Naive thymus-derived CD8-positive, alpha-beta T cell (primary cell): ENCODE data around the gene C2orf72. TPM values are rescaled to one million over a fixed set of nuclear protein-coding genes. Genes with fewer than 3 reads are reported as not detected.
"Not testable (repeated sequence)": the region's sequence is repeated elsewhere in the genome, so short reads cannot be mapped to it uniquely, and the experiment has no call there.

ENCODE experiments used
- ATAC-seq, 2 donors: fragments of 150-1000 bp; cut with Tn5 transposase in 1 of 2; sonication (Bioruptor Pico), chemical (Tn5 transposase) in 1 of 2; 1 replicate in 1 of 2; 2 replicates in 1 of 2; pipeline ENCODE4 v1.10.0; 2021; ENCODE audit warnings: mild to moderate bottlenecking in 2 of 2, moderate library complexity in 2 of 2
- POLR2A ChIA-PET: fragments of 350-600 bp; sonication (Branson Sonifier 250); formaldehyde crosslinking; loops from one replicate; lab custom pipeline; 2021; ENCODE audit warnings: antibody characterized with exemption; lab: Charles Lee
- DNase-seq, 10 donors: peaks; one replicate each; pipeline versions ENCODE4 v3.0.0 to v3.0.0-alpha.2; 2020 to 2022
- H3K27ac Mint-ChIP-seq, 10 donors: one replicate each; pipeline ENCODE4 v1.8.0; 2020 to 2022; ENCODE audit warnings: mild to moderate bottlenecking in 10 of 10, mixed read lengths in 10 of 10, moderate library complexity in 4 of 10, inconsistent platforms in 1 of 10
- H3K27me3 Mint-ChIP-seq, 5 donors: one replicate each; pipeline ENCODE4 v1.8.0; 2021 to 2022; ENCODE audit warnings: mixed read lengths in 5 of 5
- H3K36me3 Mint-ChIP-seq, 3 donors: one replicate each; pipeline ENCODE4 v1.8.0; 2020 to 2022; ENCODE audit warnings: mixed read lengths in 3 of 3, mild to moderate bottlenecking in 2 of 3, inconsistent platforms in 1 of 3
- H3K4me1 Mint-ChIP-seq, 4 donors: one replicate each; pipeline ENCODE4 v1.8.0; 2021 to 2022; ENCODE audit warnings: mixed read lengths in 4 of 4
- H3K4me3 Mint-ChIP-seq, 10 donors: one replicate each; pipeline ENCODE4 v1.8.0; 2020 to 2022; ENCODE audit warnings: mild to moderate bottlenecking in 10 of 10, mixed read lengths in 10 of 10, moderate library complexity in 6 of 10, inconsistent platforms in 1 of 10
- H3K9me3 Mint-ChIP-seq, 9 donors: one replicate each; pipeline ENCODE4 v1.8.0; 2020 to 2022; ENCODE audit warnings: mixed read lengths in 9 of 9, mild to moderate bottlenecking in 3 of 9, inconsistent platforms in 1 of 9, moderate library complexity in 1 of 9
- polyA plus RNA-seq, 3 donors: library from polyadenylated mRNA; unstranded; fragments of 300-500 nt; fragmentation: Illumina TruSeq; gene quantifications; one replicate each; pipeline ENCODE4 v1.2.3, GENCODE V29; 2021
- total RNA-seq, 8 experiments: library from RNA in 2 of 8; stranded (reverse) in 2 of 8; gene quantifications; one replicate each; pipeline ENCODE4 v1.2.3 and lab custom pipeline; 2021 to 2026

The C2orf72 gene
- total and polyA plus RNA-seq, 5 experiments from 2014 or later, result not detected

- Mint-ChIP-seq H3K4me1 (peaks cover 0 to 4% (median 1%) of the 10 kb centered on the region in 4 donors), H3K27me3 (peaks cover 5 to 21% (median 11%) of the 10 kb centered on the region in 5 donors), H3K9me3 (no peaks in the 10 kb centered on the region), H3K27ac (peak overlapping the region in 1 of 10 donors; percentile 34), H3K36me3 (peaks cover 0 to 6% (median 0%) of the 10 kb centered on the region in 3 donors), H3K4me3 (no peak overlapping the region)
- POLR2A ChIA-PET, result interaction anchor here (0.9 kb wide), 1 partner anchor 234 kb away, joined by 5 read pairs; no protein-coding TSS in a partner anchor
- no peak for ATAC-seq
- no peak for DNase-seq
Observed at GRCh38 chr2:231016566-231017230, 20.6 kb upstream of the C2orf72 start.

- peaks cover 0 to 4% (median under 1%) of the 10 kb centered on the region in 4 donors for H3K4me1 Mint-ChIP-seq
- no peak overlapping the region for H3K27ac Mint-ChIP-seq
- no peaks in the 10 kb centered on the region for H3K9me3 Mint-ChIP-seq
- DNase-seq (no peak), ATAC-seq (no peak)
- H3K4me3 Mint-ChIP-seq, result no peak overlapping the region
- peaks cover 0 to 6% (median 0%) of the 10 kb centered on the region in 3 donors for H3K36me3 Mint-ChIP-seq
- peaks cover 5 to 21% (median 11%) of the 10 kb centered on the region in 5 donors for H3K27me3 Mint-ChIP-seq
- POLR2A ChIA-PET, result interaction anchor here (0.9 kb wide), 1 partner anchor 235 kb away, joined by 5 read pairs; no protein-coding TSS in a partner anchor
Observed at GRCh38 chr2:231017231-231017598, 20.1 kb upstream of the C2orf72 start.

- H3K27ac Mint-ChIP-seq, result no peak overlapping the region
- POLR2A ChIA-PET, result no interaction called here
- H3K27me3 Mint-ChIP-seq, result peaks cover 3 to 22% (median 8%) of the 10 kb centered on the region in 5 donors
- H3K4me1 Mint-ChIP-seq, result peaks cover 0 to 4% (median under 1%) of the 10 kb centered on the region in 4 donors
- H3K9me3 Mint-ChIP-seq, result no peaks in the 10 kb centered on the region
- ATAC-seq (no peak), DNase-seq (no peak)
- no peak overlapping the region for H3K4me3 Mint-ChIP-seq
- H3K36me3 Mint-ChIP-seq, result peaks cover 0 to 6% (median 0%) of the 10 kb centered on the region in 3 donors
Observed at GRCh38 chr2:231018184-231018583, 19.1 kb upstream of the C2orf72 start.

- POLR2A ChIA-PET, H3K36me3 Mint-ChIP-seq, ATAC-seq, H3K27ac Mint-ChIP-seq, H3K4me3 Mint-ChIP-seq, H3K9me3 Mint-ChIP-seq, H3K4me1 Mint-ChIP-seq, DNase-seq: not testable (repeated sequence)
- peaks cover 4 to 11% (median 10%) of the 10 kb centered on the region in 5 donors for H3K27me3 Mint-ChIP-seq
Observed at GRCh38 chr2:231025059-231025458, 12.3 kb upstream of the C2orf72 start.

- DNase-seq, result no peak
- POLR2A ChIA-PET, result no interaction called here
- ATAC-seq, result no peak
- Mint-ChIP-seq H3K4me1 (no peaks in the 10 kb centered on the region), H3K4me3 (no peak overlapping the region), H3K27me3 (peaks cover 1 to 21% (median 16%) of the 10 kb centered on the region in 5 donors), H3K9me3 (no peaks in the 10 kb centered on the region), H3K27ac (no peak overlapping the region), H3K36me3 (peaks cover 0 to 2% (median 0%) of the 10 kb centered on the region in 3 donors)
Observed at GRCh38 chr2:231028889-231029288, 8.4 kb upstream of the C2orf72 start.

GRCh38 chr2:231029563-231029962 is 7.8 kb upstream of the C2orf72 start:
- Mint-ChIP-seq H3K27me3 (peaks cover 1 to 24% (median 21%) of the 10 kb centered on the region in 5 donors), H3K27ac (no peak overlapping the region), H3K4me1 (peaks cover 0 to 3% (median 0%) of the 10 kb centered on the region in 4 donors), H3K9me3 (no peaks in the 10 kb centered on the region), H3K36me3 (peaks cover 0 to 2% (median 0%) of the 10 kb centered on the region in 3 donors), H3K4me3 (no peak overlapping the region)
- ATAC-seq, result no peak
- POLR2A ChIA-PET, result no interaction called here
- DNase-seq, result no peak

- H3K27me3 Mint-ChIP-seq, result peaks cover 5 to 34% (median 26%) of the 10 kb centered on the region in 5 donors
- DNase-seq, result no peak
- H3K4me3 Mint-ChIP-seq, result no peak overlapping the region
- ATAC-seq, result no peak
- no peaks in the 10 kb centered on the region for H3K9me3 Mint-ChIP-seq
- POLR2A ChIA-PET, result interaction anchor here (1.2 kb wide), 1 partner anchor 8 kb away, joined by 4 read pairs; no protein-coding TSS in a partner anchor
- H3K4me1 Mint-ChIP-seq, result peaks cover 0 to 4% (median 0%) of the 10 kb centered on the region in 4 donors
- H3K27ac Mint-ChIP-seq, result no peak overlapping the region
- peaks cover 0 to 2% (median 0%) of the 10 kb centered on the region in 3 donors for H3K36me3 Mint-ChIP-seq
Observed at GRCh38 chr2:231030725-231031124, 6.6 kb upstream of the C2orf72 start.

- H3K27me3 Mint-ChIP-seq, result peaks cover 11 to 48% (median 38%) of the 10 kb centered on the region in 5 donors
- no peak overlapping the region for H3K27ac Mint-ChIP-seq
- peaks cover 0 to 6% (median under 1%) of the 10 kb centered on the region in 4 donors for H3K4me1 Mint-ChIP-seq
- no peaks in the 10 kb centered on the region for H3K9me3 Mint-ChIP-seq
- DNase-seq (no peak), ATAC-seq (no peak)
- POLR2A ChIA-PET, result no interaction called here
- peaks cover 0 to 2% (median 0%) of the 10 kb centered on the region in 3 donors for H3K36me3 Mint-ChIP-seq
- no peak overlapping the region for H3K4me3 Mint-ChIP-seq
Observed at GRCh38 chr2:231032575-231033140, 4.7 kb upstream of the C2orf72 start.

- DNase-seq, result no peak
- Mint-ChIP-seq H3K27me3 (peaks cover 11 to 55% (median 39%) of the 10 kb centered on the region in 5 donors), H3K9me3 (no peaks in the 10 kb centered on the region), H3K27ac (no peak overlapping the region), H3K36me3 (peaks cover 0 to 2% (median 0%) of the 10 kb centered on the region in 3 donors), H3K4me3 (no peak overlapping the region), H3K4me1 (peaks cover under 1 to 9% (median 4%) of the 10 kb centered on the region in 4 donors)
- no peak for ATAC-seq
- POLR2A ChIA-PET, result no interaction called here
Observed at GRCh38 chr2:231033147-231034132, 3.9 kb upstream of the C2orf72 start.

- H3K27me3 Mint-ChIP-seq, result peaks cover 15 to 65% (median 47%) of the 10 kb centered on the region in 5 donors
- H3K4me1 Mint-ChIP-seq, result peaks cover 2 to 11% (median 7%) of the 10 kb centered on the region in 4 donors
- H3K36me3 Mint-ChIP-seq, result no peaks in the 10 kb centered on the region
- no peak overlapping the region for H3K27ac Mint-ChIP-seq
- no peak for DNase-seq
- no peak for ATAC-seq
- no peak overlapping the region for H3K4me3 Mint-ChIP-seq
- no peaks in the 10 kb centered on the region for H3K9me3 Mint-ChIP-seq
- POLR2A ChIA-PET, result no interaction called here
Observed at GRCh38 chr2:231034291-231034882, 2.9 kb upstream of the C2orf72 start.

GRCh38 chr2:231036131-231036530 is 1.2 kb upstream of the C2orf72 start:
- H3K4me3 Mint-ChIP-seq, result peak overlapping the region in 2 of 10 donors; percentile 16 to 29

GRCh38 chr2:231036578-231037106 is 681 bp upstream of the C2orf72 start:
- peak overlapping the region in 9 of 10 donors; percentile 3 to 50 (median 29) for H3K4me3 Mint-ChIP-seq
- POLR2A ChIA-PET, result no interaction called here
- ATAC-seq, result no peak
- H3K27me3 Mint-ChIP-seq, result peaks cover 27 to 87% (median 57%) of the 10 kb centered on the region in 5 donors
- DNase-seq, result no peak
- no peak overlapping the region for H3K27ac Mint-ChIP-seq
- no peaks in the 10 kb centered on the region for H3K36me3 Mint-ChIP-seq
- peaks cover 2 to 11% (median 7%) of the 10 kb centered on the region in 4 donors for H3K4me1 Mint-ChIP-seq
- H3K9me3 Mint-ChIP-seq, result no peaks in the 10 kb centered on the region

More at GRCh38 chr2:231036131-231036530, 1.2 kb upstream of the C2orf72 start:
- no peaks in the 10 kb centered on the region for H3K9me3 Mint-ChIP-seq
- POLR2A ChIA-PET, result no interaction called here
- H3K27me3 Mint-ChIP-seq, result peaks cover 23 to 82% (median 53%) of the 10 kb centered on the region in 5 donors
- ATAC-seq (no peak), DNase-seq (no peak)
- no peaks in the 10 kb centered on the region for H3K36me3 Mint-ChIP-seq
- H3K27ac Mint-ChIP-seq, result no peak overlapping the region
- H3K4me1 Mint-ChIP-seq, result peaks cover 2 to 11% (median 7%) of the 10 kb centered on the region in 4 donors
